Mucosa of gallbladder (tissue), 1 donor: ENCODE measurements around the gene PDZD2. TPM values are rescaled to one million over a fixed set of nuclear protein-coding genes. Genes with fewer than 3 reads are reported as not detected.

Experiments
- DNase-seq: peaks from one replicate; pipeline ENCODE4 v3.0.0-alpha.2; 2020; ENCODE audit warnings: low spot score
- total RNA-seq: library from RNA; stranded (reverse); gene quantifications from one replicate; pipeline ENCODE4 v1.2.1, GENCODE V29; 2021
- donor health status: DM: no; HTN: no; CAD: no.

PDZD2 gene
- total RNA-seq, 1 donor from 2014 or later, result 2.7 TPM

GRCh38 chr5:32138839-32139493 is 500.0 kb downstream of the PDZD2 start:
- no peak for DNase-seq

- DNase-seq, result no peak
Observed at GRCh38 chr5:32143617-32144377, 504.9 kb downstream of the PDZD2 start.

GRCh38 chr5:32144378-32145207 is 505.7 kb downstream of the PDZD2 start:
- no peak for DNase-seq

GRCh38 chr5:32145378-32145777 is 506.4 kb downstream of the PDZD2 start:
- DNase-seq, result no peak

- no peak for DNase-seq
Observed at GRCh38 chr5:32147236-32147635, 508.3 kb downstream of the PDZD2 start.

- no peak for DNase-seq
Observed at GRCh38 chr5:32147959-32148358, 509.0 kb downstream of the PDZD2 start.

- DNase-seq, result no peak
Observed at GRCh38 chr5:32150366-32150765, 511.4 kb downstream of the PDZD2 start.

GRCh38 chr5:32151198-32151597 is 512.3 kb downstream of the PDZD2 start:
- DNase-seq, result no peak

GRCh38 chr5:32153723-32154122 is 514.8 kb downstream of the PDZD2 start:
- no peak for DNase-seq

GRCh38 chr5:32155211-32155610 is 516.3 kb downstream of the PDZD2 start:
- no peak for DNase-seq

- DNase-seq, result no peak
Observed at GRCh38 chr5:32156635-32157034, 517.7 kb downstream of the PDZD2 start.

- DNase-seq, result no peak
Observed at GRCh38 chr5:32157078-32157477, 518.1 kb downstream of the PDZD2 start.

- no peak for DNase-seq
Observed at GRCh38 chr5:32158679-32158975, 519.7 kb downstream of the PDZD2 start.

- DNase-seq, result no peak
Observed at GRCh38 chr5:32159328-32160072, 520.6 kb downstream of the PDZD2 start.

- DNase-seq, result no peak
Observed at GRCh38 chr5:32160228-32160627, 521.3 kb downstream of the PDZD2 start.

Other genes with a start within 250 kb of the PDZD2 start
- gene DROSHA, start 107.0 kb upstream of the PDZD2 start, total RNA-seq, result 46.5 TPM
- 21.8 TPM for gene C5orf22, start 106.8 kb upstream of the PDZD2 start, total RNA-seq